NOMO-1 treated with DMSO at 0.1 percent for 48 hours (cell line): ENCODE results near the gene BST1.
"Not testable (repeated sequence)": the region's sequence is repeated elsewhere in the genome, so short reads cannot be mapped to it uniquely, and the experiment has no call there.

Source experiments
- DNase-seq: peaks from one replicate; lab custom pipeline; 2025; ENCODE audit not compliant: unreplicated experiment; lab: John Stamatoyannopoulos, UW

Gene BST1

GRCh38 chr4:15706646-15707362 is 3.9 kb downstream of the BST1 start:
- no peak for DNase-seq

- no peak for DNase-seq
These were observed 4.5 kb downstream of the BST1 start for GRCh38 chr4:15707363-15707715.

GRCh38 chr4:15711762-15712161 is 8.9 kb downstream of the BST1 start:
- no peak for DNase-seq

- no peak for DNase-seq
These were observed 9.3 kb downstream of the BST1 start for GRCh38 chr4:15712214-15712613.

- DNase-seq, result no peak
These were observed 11.3 kb downstream of the BST1 start for GRCh38 chr4:15714141-15714540.

- no peak for DNase-seq
These were observed 12.0 kb downstream of the BST1 start for GRCh38 chr4:15714646-15715435.

- DNase-seq, result no peak
These were observed 13.2 kb downstream of the BST1 start for GRCh38 chr4:15716115-15716514.

- DNase-seq, result no peak
These were observed 14.2 kb downstream of the BST1 start for GRCh38 chr4:15717086-15717485.

- DNase-seq, result no peak
These were observed 15.0 kb downstream of the BST1 start for GRCh38 chr4:15717657-15718416.

- no peak for DNase-seq
These were observed 15.6 kb downstream of the BST1 start for GRCh38 chr4:15718465-15718864.

- no peak for DNase-seq
These were observed 16.1 kb downstream of the BST1 start for GRCh38 chr4:15718959-15719358.

- DNase-seq, result peak; percentile 62
These were observed 16.6 kb downstream of the BST1 start for GRCh38 chr4:15719506-15719905.

- DNase-seq, result no peak
These were observed 18.0 kb downstream of the BST1 start for GRCh38 chr4:15720851-15721250.

- DNase-seq, result no peak
These were observed 22.7 kb downstream of the BST1 start for GRCh38 chr4:15725608-15726007.

- peak; percentile 54 for DNase-seq
These were observed 27.2 kb downstream of the BST1 start for GRCh38 chr4:15729910-15730533.

- DNase-seq, result not testable (repeated sequence)
These were observed 30.2 kb downstream of the BST1 start for GRCh38 chr4:15733061-15733460.

GRCh38 chr4:15735536-15735935 is 32.7 kb downstream of the BST1 start:
- DNase-seq, result no peak

- DNase-seq, result no peak
These were observed 33.7 kb downstream of the BST1 start for GRCh38 chr4:15736514-15737050.

GRCh38 chr4:15737255-15737654 is 34.4 kb downstream of the BST1 start:
- no peak for DNase-seq

- no peak for DNase-seq
These were observed 36.0 kb downstream of the BST1 start for GRCh38 chr4:15738877-15739276.

- peak; percentile 49 for DNase-seq
These were observed 38.0 kb downstream of the BST1 start for GRCh38 chr4:15740764-15741404.
